ENCODE data around the gene CPLANE2. TPM values are rescaled to one million over a fixed set of nuclear protein-coding genes. Genes with fewer than 3 reads are reported as not detected.

CPLANE2 gene
- total RNA-seq, 6 donors from 2014 or later, result 3.0 to 11.6 (median 8.0) TPM

DNA sequence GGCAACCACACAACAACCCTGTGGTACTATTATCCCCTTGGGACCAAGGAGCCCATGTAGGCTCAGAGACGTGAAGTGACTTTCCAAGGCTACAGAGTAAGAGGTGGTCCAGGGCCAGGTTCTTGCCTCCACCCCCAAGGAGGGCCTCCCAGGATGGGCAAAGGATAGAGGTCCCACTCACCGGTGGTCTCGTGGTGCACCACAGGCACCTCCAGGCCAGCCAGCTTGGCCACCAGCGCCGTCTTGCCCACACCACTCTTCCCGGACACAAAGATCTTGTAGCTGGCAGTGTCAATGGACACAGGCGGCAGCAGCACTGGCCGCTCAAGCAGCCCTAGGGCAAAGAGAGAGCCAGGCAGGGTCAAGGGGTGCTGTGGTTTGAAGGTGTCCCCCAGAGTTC is 3.6 kb downstream of the CPLANE2 start:
- Histone ChIP-seq H3K36me3 (peaks cover 0 to 8% (median 0%) of the 10 kb centered on the region in 4 donors), H3K9me3 (no peaks in the 10 kb centered on the region), H3K4me1 (peaks cover 16 to 23% (median 20%) of the 10 kb centered on the region in 4 donors), H3K27me3 (no peaks in the 10 kb centered on the region), H3K27ac (no peak overlapping the region), H3K4me3 (no peak overlapping the region)
- ATAC-seq (ENCODE audit: low FRiP score in 2 of 2), result no peak
- TF ChIP-seq EP300 (IDR thresholded peaks at IDR 0.05), result no peak
- TF ChIP-seq, protein P1, sequence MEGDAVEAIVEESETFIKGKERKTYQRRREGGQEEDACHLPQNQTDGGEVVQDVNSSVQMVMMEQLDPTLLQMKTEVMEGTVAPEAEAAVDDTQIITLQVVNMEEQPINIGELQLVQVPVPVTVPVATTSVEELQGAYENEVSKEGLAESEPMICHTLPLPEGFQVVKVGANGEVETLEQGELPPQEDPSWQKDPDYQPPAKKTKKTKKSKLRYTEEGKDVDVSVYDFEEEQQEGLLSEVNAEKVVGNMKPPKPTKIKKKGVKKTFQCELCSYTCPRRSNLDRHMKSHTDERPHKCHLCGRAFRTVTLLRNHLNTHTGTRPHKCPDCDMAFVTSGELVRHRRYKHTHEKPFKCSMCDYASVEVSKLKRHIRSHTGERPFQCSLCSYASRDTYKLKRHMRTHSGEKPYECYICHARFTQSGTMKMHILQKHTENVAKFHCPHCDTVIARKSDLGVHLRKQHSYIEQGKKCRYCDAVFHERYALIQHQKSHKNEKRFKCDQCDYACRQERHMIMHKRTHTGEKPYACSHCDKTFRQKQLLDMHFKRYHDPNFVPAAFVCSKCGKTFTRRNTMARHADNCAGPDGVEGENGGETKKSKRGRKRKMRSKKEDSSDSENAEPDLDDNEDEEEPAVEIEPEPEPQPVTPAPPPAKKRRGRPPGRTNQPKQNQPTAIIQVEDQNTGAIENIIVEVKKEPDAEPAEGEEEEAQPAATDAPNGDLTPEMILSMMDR (IDR thresholded peaks at IDR 0.05), result no peak
- no peak for TF ChIP-seq POLR2A (IDR thresholded peaks at IDR 0.05)
- no peak for TF ChIP-seq POLR2AphosphoS5 (IDR thresholded peaks at IDR 0.05)
- DNase-seq, result peak in 1 of 2 donors; percentile 50
- 98% methylated on average over 8 of the region's 8 CpGs for WGBS, 2 donors

DNA sequence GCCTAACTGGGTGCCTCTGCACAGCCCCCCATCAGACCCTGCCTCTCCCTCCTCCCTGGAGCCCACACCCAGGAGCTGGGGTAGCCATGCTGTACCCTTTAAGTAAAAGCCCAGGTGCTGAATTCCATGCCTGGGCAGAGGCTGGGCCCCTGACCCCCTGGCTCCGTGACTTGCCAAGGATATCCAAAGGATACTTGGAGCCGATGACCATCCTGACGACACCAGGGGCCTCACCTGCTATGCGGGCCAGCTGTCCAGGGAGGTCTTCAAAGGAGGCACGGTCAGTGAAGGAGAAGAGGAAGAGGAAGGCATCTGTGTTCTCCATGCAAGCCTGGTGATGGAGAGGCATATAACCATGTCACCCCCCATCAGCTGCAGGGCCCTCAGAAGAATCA is 4.7 kb downstream of the CPLANE2 start:
- DNase-seq, result no peak
- WGBS, 2 donors, result 87 to 98% methylated on average over 4 to 5 of the region's 5 CpGs
- peaks cover 0 to 8% (median 0%) of the 10 kb centered on the region in 4 donors for H3K36me3 ChIP-seq
- H3K9me3 ChIP-seq, result peaks cover 0 to under 1% (median 0%) of the 10 kb centered on the region in 4 donors
- peaks cover 10 to 24% (median 17%) of the 10 kb centered on the region in 4 donors for H3K4me1 ChIP-seq
- peaks cover 0 to 5% (median 2%) of the 10 kb centered on the region in 4 donors for H3K27me3 ChIP-seq
- no peak overlapping the region for H3K27ac ChIP-seq
- TF ChIP-seq EP300 (IDR thresholded peaks at IDR 0.05) (no peak), POLR2AphosphoS5 (IDR thresholded peaks at IDR 0.05) (no peak), POLR2A (IDR thresholded peaks at IDR 0.05) (no peak)
- TF ChIP-seq, protein P1 (IDR thresholded peaks at IDR 0.05), result no peak
- H3K4me3 ChIP-seq, result no peak overlapping the region
- no peak for ATAC-seq (ENCODE audit: low FRiP score in 2 of 2)

DNA sequence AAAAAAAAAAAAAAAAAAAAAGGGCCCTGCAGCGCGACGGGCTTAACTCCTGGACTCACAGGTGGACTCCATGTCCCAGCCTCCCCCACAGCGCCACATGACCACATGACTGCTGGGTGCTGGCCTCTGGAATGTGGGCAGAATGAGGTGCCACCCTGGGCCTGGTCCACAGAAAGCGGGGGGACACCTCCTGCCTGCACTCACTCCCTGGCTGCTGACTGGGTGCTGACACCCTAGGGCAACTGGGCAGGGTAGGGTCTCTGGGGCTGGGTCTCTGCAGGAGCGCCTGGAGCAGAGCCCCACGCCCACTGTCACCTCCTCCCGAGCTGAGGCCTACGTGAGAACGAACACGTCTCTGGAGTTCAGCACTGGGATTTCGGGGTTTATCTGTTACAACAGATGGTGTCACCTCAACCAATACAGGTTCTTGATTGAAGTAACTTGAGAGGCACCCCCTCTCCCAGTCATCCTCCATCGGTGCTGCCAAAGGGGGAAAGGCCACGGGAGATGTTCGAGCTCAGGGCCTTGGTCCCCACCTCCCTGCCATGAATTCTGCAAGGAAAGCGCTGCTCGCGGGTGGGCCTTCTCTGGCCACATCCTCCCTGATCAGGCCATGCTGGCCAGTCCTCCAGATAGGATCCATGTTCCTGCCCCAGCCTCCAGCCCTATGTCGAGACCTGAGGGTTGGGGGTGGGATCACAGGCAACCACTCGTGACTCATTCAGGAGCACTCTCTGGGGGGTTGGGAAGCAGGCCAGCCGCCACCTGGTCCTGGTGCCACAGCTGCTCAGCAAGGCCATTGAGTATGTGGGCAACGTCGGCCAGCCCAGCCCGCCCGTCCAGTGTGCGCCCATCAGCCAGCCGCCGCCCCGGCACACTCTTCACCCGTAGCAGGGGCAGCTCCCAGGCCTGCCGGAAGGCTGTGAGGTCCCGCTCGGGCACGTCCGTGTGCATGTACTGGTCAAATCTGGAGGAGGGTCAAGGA is 5.4 kb downstream of the CPLANE2 start:
- peak in 1 of 2 donors; percentile 81 for DNase-seq
- whole genome bisulfite sequencing, 2 donors, result 90 to 97% methylated on average over 6 to 33 of the region's 35 CpGs
- Histone ChIP-seq H3K4me3 (no peak overlapping the region), H3K4me1 (peaks cover 10 to 26% (median 17%) of the 10 kb centered on the region in 4 donors), H3K27ac (no peak overlapping the region), H3K36me3 (peaks cover 0 to 8% (median 0%) of the 10 kb centered on the region in 4 donors), H3K9me3 (peaks cover 0 to 6% (median 0%) of the 10 kb centered on the region in 4 donors), H3K27me3 (peaks cover 0 to 9% (median 6%) of the 10 kb centered on the region in 4 donors)
- ATAC-seq (ENCODE audit: low FRiP score in 2 of 2), result no peak
- TF ChIP-seq POLR2A (IDR thresholded peaks at IDR 0.05), result no peak
- no peak for TF ChIP-seq POLR2AphosphoS5 (IDR thresholded peaks at IDR 0.05)
- TF ChIP-seq, protein P1 (IDR thresholded peaks at IDR 0.05), result no peak
- TF ChIP-seq EP300 (IDR thresholded peaks at IDR 0.05), result no peak

DNA sequence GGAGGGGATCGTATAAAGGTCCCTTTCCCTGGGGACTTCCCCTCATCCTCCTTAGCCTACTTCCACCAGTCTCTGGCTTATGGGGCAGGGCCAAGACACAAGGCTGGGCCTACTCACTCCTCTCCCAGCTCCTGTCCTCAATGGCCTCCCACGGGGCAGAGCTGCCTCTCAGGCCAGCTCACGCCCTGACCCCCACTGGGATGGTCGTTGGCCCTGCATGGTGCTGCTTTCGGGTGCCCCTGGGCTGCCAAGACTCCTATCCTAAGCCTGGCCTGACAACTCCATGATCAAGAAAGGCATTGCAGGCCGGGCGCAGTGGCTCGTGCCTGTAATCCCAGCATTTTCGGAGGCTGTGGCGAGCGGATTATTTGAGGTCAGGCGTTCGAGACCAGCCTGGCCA is 6.2 kb downstream of the CPLANE2 start:
- H3K27ac ChIP-seq, result no peak overlapping the region
- H3K36me3 ChIP-seq, result peaks cover 0 to 8% (median 0%) of the 10 kb centered on the region in 4 donors
- ATAC-seq (ENCODE audit: low FRiP score in 2 of 2), result no peak
- no peak overlapping the region for H3K4me3 ChIP-seq
- peaks cover 0 to 9% (median 7%) of the 10 kb centered on the region in 4 donors for H3K27me3 ChIP-seq
- H3K4me1 ChIP-seq, result peaks cover 1 to 22% (median 9%) of the 10 kb centered on the region in 4 donors
- peaks cover 0 to 6% (median 0%) of the 10 kb centered on the region in 4 donors for H3K9me3 ChIP-seq
- TF ChIP-seq, protein P1 (IDR thresholded peaks at IDR 0.05), result no peak
- peak in 1 of 2 donors; percentile 42 for DNase-seq
- 95% methylated on average over 13 of the region's 13 CpGs; no CpG with 5 or more reads in 1 of the 2 donors for WGBS, 2 donors

All from upper lobe of left lung (tissue), 6 donors.